Activated T-cell treated with anti-CD3 and anti-CD28 coated beads, Interleukin-2, amount 50 U/mL, for 4 hours (primary cell): ENCODE data around the gene MCF2L2. TPM values are rescaled to one million over a fixed set of nuclear protein-coding genes. Genes with fewer than 3 reads are reported as not detected.
"Not testable (repeated sequence)": the region's sequence is repeated elsewhere in the genome, so short reads cannot be mapped to it uniquely, and the experiment has no call there.

Experiments used
- ATAC-seq, 2 donors: fragments of 200-7000 bp; cut with Tn5 transposase; one replicate each; pipeline ENCODE4 v1.10.0; 2021
- DNase-seq: peaks from one replicate; pipeline ENCODE4 v3.0.0-alpha.2; 2020
- H3K27me3 Mint-ChIP-seq: one replicate; pipeline ENCODE4 v1.8.0; 2021; ENCODE audit warnings: low read depth, mixed read lengths
- H3K36me3 Mint-ChIP-seq: one replicate; pipeline ENCODE4 v1.8.0; 2022; ENCODE audit warnings: mixed read lengths; ENCODE audit not compliant: insufficient read depth
- H3K4me1 Mint-ChIP-seq: one replicate; pipeline ENCODE4 v1.8.0; 2021; ENCODE audit warnings: low read depth, mixed read lengths
- H3K4me3 Mint-ChIP-seq: one replicate; pipeline ENCODE4 v1.8.0; 2021; ENCODE audit warnings: mild to moderate bottlenecking, moderate library complexity, mixed read lengths
- H3K9me3 Mint-ChIP-seq: one replicate; pipeline ENCODE4 v1.8.0; 2021; ENCODE audit warnings: mixed read lengths
- total RNA-seq, 3 donors: library from RNA; stranded (reverse); gene quantifications; one replicate each; pipeline ENCODE4 v1.2.1, GENCODE V29; 2021

Gene MCF2L2
- total RNA-seq, 3 donors from 2014 or later = 0.58 to 1.4 (median 1.3) TPM

GRCh38 chr3:183377307-183377959 lies 51.0 kb downstream of the MCF2L2 start:
- Mint-ChIP-seq H3K9me3 (no peaks in the 10 kb centered on the region), H3K4me3 (no peak overlapping the region), H3K27me3 (no peaks in the 10 kb centered on the region), H3K4me1 (peaks cover 15% of the 10 kb centered on the region), H3K36me3 (no peaks in the 10 kb centered on the region)
- DNase-seq (no peak), ATAC-seq (peak; percentile 87 to 90)

- no peak for ATAC-seq
- no peaks in the 10 kb centered on the region for H3K9me3 Mint-ChIP-seq
- H3K4me1 Mint-ChIP-seq = peaks cover 22% of the 10 kb centered on the region
- no peaks in the 10 kb centered on the region for H3K27me3 Mint-ChIP-seq
- DNase-seq = no peak
- H3K36me3 Mint-ChIP-seq = no peaks in the 10 kb centered on the region
- no peak overlapping the region for H3K4me3 Mint-ChIP-seq
Observed at GRCh38 chr3:183375787-183376186, 52.6 kb downstream of the MCF2L2 start.

- Mint-ChIP-seq H3K36me3 (no peaks in the 10 kb centered on the region), H3K9me3 (no peaks in the 10 kb centered on the region), H3K4me1 (peaks cover 26% of the 10 kb centered on the region), H3K4me3 (no peak overlapping the region), H3K27me3 (no peaks in the 10 kb centered on the region)
- DNase-seq (no peak), ATAC-seq (no peak)
Observed at GRCh38 chr3:183375337-183375736, 53.1 kb downstream of the MCF2L2 start.

GRCh38 chr3:183372911-183373310 lies 55.5 kb downstream of the MCF2L2 start:
- H3K4me3 Mint-ChIP-seq = no peak overlapping the region

GRCh38 chr3:183371600-183371968 lies 56.8 kb downstream of the MCF2L2 start:
- not testable (repeated sequence) for H3K4me3 Mint-ChIP-seq, DNase-seq, H3K9me3 Mint-ChIP-seq, H3K27me3 Mint-ChIP-seq, H3K36me3 Mint-ChIP-seq
- peaks cover 23% of the 10 kb centered on the region for H3K4me1 Mint-ChIP-seq
- ATAC-seq = peak in 1 of 2 donors; percentile 34

More at GRCh38 chr3:183372911-183373310, 55.5 kb downstream of the MCF2L2 start:
- Mint-ChIP-seq H3K9me3 (no peaks in the 10 kb centered on the region), H3K4me1 (peaks cover 25% of the 10 kb centered on the region), H3K36me3 (no peaks in the 10 kb centered on the region), H3K27me3 (no peaks in the 10 kb centered on the region)
- no peak for ATAC-seq
- no peak for DNase-seq

GRCh38 chr3:183370391-183370790 lies 58.0 kb downstream of the MCF2L2 start:
- Mint-ChIP-seq H3K27me3 (no peaks in the 10 kb centered on the region), H3K36me3 (peaks cover 2% of the 10 kb centered on the region), H3K9me3 (no peaks in the 10 kb centered on the region), H3K4me1 (peaks cover 35% of the 10 kb centered on the region), H3K4me3 (no peak overlapping the region)
- ATAC-seq (no peak), DNase-seq (no peak)

- H3K9me3 Mint-ChIP-seq = no peaks in the 10 kb centered on the region
- no peak for ATAC-seq
- H3K36me3 Mint-ChIP-seq = peaks cover 2% of the 10 kb centered on the region
- no peak overlapping the region for H3K4me3 Mint-ChIP-seq
- peaks cover 35% of the 10 kb centered on the region for H3K4me1 Mint-ChIP-seq
- DNase-seq = no peak
- H3K27me3 Mint-ChIP-seq = no peaks in the 10 kb centered on the region
Observed at GRCh38 chr3:183369627-183370026, 58.8 kb downstream of the MCF2L2 start.

- Mint-ChIP-seq H3K27me3 (no peaks in the 10 kb centered on the region), H3K4me3 (no peak overlapping the region), H3K4me1 (peaks cover 35% of the 10 kb centered on the region), H3K36me3 (peaks cover 2% of the 10 kb centered on the region), H3K9me3 (no peaks in the 10 kb centered on the region)
- ATAC-seq (no peak), DNase-seq (no peak)
Observed at GRCh38 chr3:183369117-183369516, 59.3 kb downstream of the MCF2L2 start.

- Mint-ChIP-seq H3K4me1 (peaks cover 9% of the 10 kb centered on the region), H3K36me3 (peaks cover 8% of the 10 kb centered on the region), H3K9me3 (no peaks in the 10 kb centered on the region), H3K27me3 (no peaks in the 10 kb centered on the region), H3K4me3 (no peak overlapping the region)
- ATAC-seq (no peak), DNase-seq (no peak)
Observed at GRCh38 chr3:183360971-183361624, 67.3 kb downstream of the MCF2L2 start.

GRCh38 chr3:183359036-183359435 lies 69.4 kb downstream of the MCF2L2 start:
- Mint-ChIP-seq H3K4me1 (peaks cover 2% of the 10 kb centered on the region), H3K36me3 (peaks cover 6% of the 10 kb centered on the region), H3K27me3 (no peaks in the 10 kb centered on the region), H3K9me3 (no peaks in the 10 kb centered on the region), H3K4me3 (no peak overlapping the region)
- no peak for ATAC-seq
- no peak for DNase-seq

GRCh38 chr3:183357564-183358079 lies 70.8 kb downstream of the MCF2L2 start:
- ATAC-seq (no peak), DNase-seq (no peak)
- Mint-ChIP-seq H3K4me1 (peaks cover 2% of the 10 kb centered on the region), H3K36me3 (peaks cover 6% of the 10 kb centered on the region), H3K27me3 (no peaks in the 10 kb centered on the region), H3K9me3 (no peaks in the 10 kb centered on the region), H3K4me3 (no peak overlapping the region)

GRCh38 chr3:183356920-183357319 lies 71.5 kb downstream of the MCF2L2 start:
- no peak overlapping the region for H3K4me3 Mint-ChIP-seq
- DNase-seq (no peak), ATAC-seq (peak in 1 of 2 donors; percentile 18)
- peaks cover 6% of the 10 kb centered on the region for H3K36me3 Mint-ChIP-seq
- H3K27me3 Mint-ChIP-seq = no peaks in the 10 kb centered on the region
- peaks cover 2% of the 10 kb centered on the region for H3K4me1 Mint-ChIP-seq
- H3K9me3 Mint-ChIP-seq = no peaks in the 10 kb centered on the region

- peaks cover 13% of the 10 kb centered on the region for H3K4me1 Mint-ChIP-seq
- DNase-seq (no peak), ATAC-seq (no peak)
- H3K9me3 Mint-ChIP-seq = no peaks in the 10 kb centered on the region
- H3K27me3 Mint-ChIP-seq = no peaks in the 10 kb centered on the region
- H3K4me3 Mint-ChIP-seq = no peak overlapping the region
- peaks cover 6% of the 10 kb centered on the region for H3K36me3 Mint-ChIP-seq
Observed at GRCh38 chr3:183354874-183355273, 73.5 kb downstream of the MCF2L2 start.

- Mint-ChIP-seq H3K9me3 (no peaks in the 10 kb centered on the region), H3K4me3 (no peak overlapping the region), H3K36me3 (peaks cover 6% of the 10 kb centered on the region), H3K4me1 (peaks cover 18% of the 10 kb centered on the region), H3K27me3 (no peaks in the 10 kb centered on the region)
- DNase-seq (no peak), ATAC-seq (no peak)
Observed at GRCh38 chr3:183354325-183354831, 74.0 kb downstream of the MCF2L2 start.

- H3K4me1 Mint-ChIP-seq = peaks cover 24% of the 10 kb centered on the region
- H3K36me3 Mint-ChIP-seq = peaks cover 6% of the 10 kb centered on the region
- no peak for ATAC-seq
- no peak overlapping the region for H3K4me3 Mint-ChIP-seq
- H3K9me3 Mint-ChIP-seq = no peaks in the 10 kb centered on the region
- no peaks in the 10 kb centered on the region for H3K27me3 Mint-ChIP-seq
- no peak for DNase-seq
Observed at GRCh38 chr3:183353421-183353820, 75.0 kb downstream of the MCF2L2 start.
